GM19240 (cell line): ENCODE data around the gene ANKRD6.
"Not testable (repeated sequence)": the region's sequence is repeated elsewhere in the genome, so short reads cannot be mapped to it uniquely, and the experiment has no call there.

Experiments
- DNase-seq: peaks from one replicate; pipeline ENCODE4 v3.0.0; 2011; ENCODE audit warnings: low spot score; ENCODE audit not compliant: insufficient read length

ANKRD6 gene

GRCh38 chr6:89641581-89641980 lies 208.6 kb downstream of the ANKRD6 start:
- DNase-seq: not testable (repeated sequence)

- DNase-seq: no peak
These were observed 210.0 kb downstream of the ANKRD6 start for GRCh38 chr6:89642956-89643355.

- DNase-seq: no peak
These were observed 210.5 kb downstream of the ANKRD6 start for GRCh38 chr6:89643406-89643805.

GRCh38 chr6:89644864-89645263 lies 211.9 kb downstream of the ANKRD6 start:
- no peak for DNase-seq

GRCh38 chr6:89649682-89650081 lies 216.7 kb downstream of the ANKRD6 start:
- no peak for DNase-seq

GRCh38 chr6:89650579-89650978 lies 217.6 kb downstream of the ANKRD6 start:
- DNase-seq: no peak

GRCh38 chr6:89655122-89655521 lies 222.2 kb downstream of the ANKRD6 start:
- DNase-seq: no peak

GRCh38 chr6:89657445-89658158 lies 224.7 kb downstream of the ANKRD6 start:
- DNase-seq: no peak

- no peak for DNase-seq
These were observed 228.0 kb downstream of the ANKRD6 start for GRCh38 chr6:89660981-89661380.

- no peak for DNase-seq
These were observed 228.6 kb downstream of the ANKRD6 start for GRCh38 chr6:89661559-89661958.

- DNase-seq: no peak
These were observed 229.8 kb downstream of the ANKRD6 start for GRCh38 chr6:89662659-89663223.

GRCh38 chr6:89667872-89668556 lies 235.1 kb downstream of the ANKRD6 start:
- no peak for DNase-seq

GRCh38 chr6:89669002-89669401 lies 236.1 kb downstream of the ANKRD6 start:
- no peak for DNase-seq

- no peak for DNase-seq
These were observed 238.1 kb downstream of the ANKRD6 start for GRCh38 chr6:89670935-89671565.

GRCh38 chr6:89675949-89676748 lies 243.2 kb downstream of the ANKRD6 start:
- DNase-seq: no peak

- DNase-seq: no peak
These were observed 245.6 kb downstream of the ANKRD6 start for GRCh38 chr6:89678531-89678930.

GRCh38 chr6:89679215-89680120 lies 246.5 kb downstream of the ANKRD6 start:
- no peak for DNase-seq

GRCh38 chr6:89680150-89680549 lies 247.2 kb downstream of the ANKRD6 start:
- DNase-seq: no peak

GRCh38 chr6:89680551-89680950 lies 247.6 kb downstream of the ANKRD6 start:
- no peak for DNase-seq

GRCh38 chr6:89681983-89682564 lies 249.1 kb downstream of the ANKRD6 start:
- no peak for DNase-seq
